HEK293 (cell line): ENCODE data around the gene CNTLN.
"Not testable (repeated sequence)": the region's sequence is repeated elsewhere in the genome, so short reads cannot be mapped to it uniquely, and the experiment has no call there.

ENCODE experiments used
- CTCF ChIA-PET: fragments of 350-600 bp; formaldehyde crosslinking; extraction: SDS; loops from one replicate; lab custom pipeline; 2021; ENCODE audit warnings: antibody characterized with exemption; lab: Yijun Ruan, JAX
- POLR2A ChIA-PET: fragments of 300-600 bp; formaldehyde crosslinking; extraction: SDS; loops from one replicate; lab custom pipeline; 2020; ENCODE audit warnings: antibody characterized with exemption, inconsistent platforms; lab: Yijun Ruan, JAX
- H3K27ac ChIP-seq: fragments of 200-500 bp; sonication (Bioruptor generic); 2 replicates; pipeline ENCODE4 v1.5.1; 2014; ENCODE audit warnings: low read depth, low read length, control low read depth, inconsistent platforms; ENCODE audit errors: extremely low read depth
- H3K36me3 ChIP-seq, 2 experiments: fragments of 200-500 bp in 1 of 2; sonication (Bioruptor generic) in 1 of 2; 1 replicate in 1 of 2; 2 replicates in 1 of 2; pipeline ENCODE4 v1.5.1; 2014 to 2017; ENCODE audit warnings: inconsistent platforms in 2 of 2, low read length in 2 of 2; ENCODE audit not compliant: control insufficient read depth in 2 of 2, insufficient read depth in 1 of 2
- H3K4me1 ChIP-seq: fragments of 200-500 bp; sonication (Bioruptor generic); 2 replicates; pipeline ENCODE4 v1.5.1; 2014; ENCODE audit warnings: mild to moderate bottlenecking, low read length, inconsistent platforms; ENCODE audit not compliant: control insufficient read depth, insufficient read depth
- H3K4me3 ChIP-seq: 2 replicates; pipeline ENCODE4 v1.5.1; 2011; ENCODE audit warnings: low read depth, mild to moderate bottlenecking, control low read depth, low read length, moderate library complexity
- H3K9me3 ChIP-seq: fragments of 200-500 bp; sonication (Bioruptor generic); 2 replicates; pipeline ENCODE4 v1.5.1; 2014; ENCODE audit warnings: low read depth, low read length, inconsistent platforms; ENCODE audit not compliant: control insufficient read depth, insufficient read depth
- EGR2 ChIP-seq: fragments of 450-650 bp; formaldehyde crosslinking; IDR thresholded peaks from 2 replicates; pipeline ENCODE4 v1.5.1; 2016; ENCODE audit warnings: low read depth, missing biosample characterization, missing genetic modification characterization
- FEZF1 ChIP-seq: fragments of 450-650 bp; formaldehyde crosslinking; IDR thresholded peaks from 2 replicates; pipeline ENCODE4 v1.5.1; 2016; ENCODE audit warnings: missing biosample characterization, missing genetic modification characterization
- GLIS2 ChIP-seq: fragments of 450-650 bp; formaldehyde crosslinking; IDR thresholded peaks from 2 replicates; pipeline ENCODE4 v1.5.1; 2016; ENCODE audit warnings: missing biosample characterization, missing genetic modification characterization
- KLF10 ChIP-seq: fragments of 450-650 bp; IDR thresholded peaks from 2 replicates; pipeline ENCODE4 v1.5.1; 2018; ENCODE audit warnings: missing biosample characterization, mild to moderate bottlenecking, missing genetic modification characterization
- YY1 ChIP-seq: fragments of 450-650 bp; formaldehyde crosslinking; IDR thresholded peaks from 2 replicates; pipeline ENCODE4 v1.5.1; 2018; ENCODE audit warnings: missing biosample characterization, missing genetic modification characterization
- YY2 ChIP-seq: fragments of 450-650 bp; formaldehyde crosslinking; IDR thresholded peaks from 2 replicates; pipeline ENCODE4 v1.5.1; 2016; ENCODE audit warnings: missing biosample characterization, missing genetic modification characterization
- ZBTB17 ChIP-seq: fragments of 450-650 bp; formaldehyde crosslinking; IDR thresholded peaks from 2 replicates; pipeline ENCODE4 v1.5.1; 2016; ENCODE audit warnings: missing biosample characterization, missing genetic modification characterization
- ZBTB48 ChIP-seq: fragments of 450-650 bp; formaldehyde crosslinking; IDR thresholded peaks from 2 replicates; pipeline ENCODE4 v1.5.1; 2016; ENCODE audit warnings: missing biosample characterization, missing genetic modification characterization
- ZBTB8A ChIP-seq: fragments of 450-650 bp; formaldehyde crosslinking; IDR thresholded peaks from 2 replicates; pipeline ENCODE4 v1.5.1; 2016; ENCODE audit warnings: missing biosample characterization, missing genetic modification characterization
- ZFHX2 ChIP-seq: fragments of 450-650 bp; formaldehyde crosslinking; conservative IDR thresholded peaks from 2 replicates; pipeline ENCODE4 v1.5.1; 2016; ENCODE audit warnings: missing biosample characterization, missing genetic modification characterization
- ZNF335 ChIP-seq: fragments of 450-650 bp; formaldehyde crosslinking; conservative IDR thresholded peaks from 2 replicates; pipeline ENCODE4 v1.5.1; 2016; ENCODE audit warnings: missing biosample characterization, missing genetic modification characterization
- ZNF341 ChIP-seq: fragments of 450-650 bp; formaldehyde crosslinking; IDR thresholded peaks from 2 replicates; pipeline ENCODE4; 2016; ENCODE audit warnings: low read depth, missing biosample characterization, missing genetic modification characterization
- ZNF558 ChIP-seq: fragments of 450-650 bp; formaldehyde crosslinking; IDR thresholded peaks from 2 replicates; pipeline ENCODE4 v1.5.1; 2016; ENCODE audit warnings: missing biosample characterization, missing genetic modification characterization
- ZNF600 ChIP-seq: fragments of 450-650 bp; formaldehyde crosslinking; IDR thresholded peaks from 2 replicates; pipeline ENCODE4 v1.5.1; 2016; ENCODE audit warnings: missing biosample characterization, missing genetic modification characterization
- TF ChIP-seq, protein P1 (sequence below): fragments of 450-650 bp; formaldehyde crosslinking; IDR thresholded peaks from 2 replicates; pipeline ENCODE4 v1.5.1; 2017; ENCODE audit warnings: missing biosample characterization, mild to moderate bottlenecking, missing genetic modification characterization, moderate library complexity
- TF ChIP-seq, protein P2 (sequence below): fragments of 450-650 bp; formaldehyde crosslinking; IDR thresholded peaks from 2 replicates; pipeline ENCODE4 v1.5.1; 2016; ENCODE audit warnings: missing biosample characterization, missing genetic modification characterization
- TF ChIP-seq, protein P3 (sequence below): fragments of 450-650 bp; formaldehyde crosslinking; IDR thresholded peaks from 2 replicates; pipeline ENCODE4 v1.5.1; 2016; ENCODE audit warnings: missing biosample characterization, missing genetic modification characterization
- TF ChIP-seq, protein P4 (sequence below): fragments of 450-650 bp; formaldehyde crosslinking; IDR thresholded peaks from 2 replicates; pipeline ENCODE4 v1.5.1; 2016; ENCODE audit warnings: missing biosample characterization, missing genetic modification characterization

Gene CNTLN

DNA sequence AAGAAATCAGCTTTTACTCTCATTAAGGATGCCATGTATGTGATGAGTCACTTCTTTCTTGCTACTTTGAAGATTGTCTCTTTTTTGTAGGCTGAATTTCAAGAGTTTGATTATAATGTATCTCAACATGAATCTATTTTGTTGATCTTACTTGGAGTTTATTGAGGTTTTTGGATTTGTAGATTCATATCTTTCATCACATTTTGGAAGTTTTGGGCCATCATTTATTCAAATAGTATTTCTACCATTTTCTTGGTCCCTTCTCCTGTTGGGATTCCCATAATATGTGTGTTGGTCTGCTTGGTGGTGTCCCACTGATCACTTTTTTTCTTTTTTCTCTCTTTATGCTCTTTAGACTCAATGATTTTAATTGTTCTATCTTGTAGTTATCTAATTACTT lies 116.3 kb downstream of the CNTLN start:
- no peaks in the 10 kb centered on the region for H3K9me3 ChIP-seq
- no peak overlapping the region for H3K4me3 ChIP-seq
- peak; percentile 100 for TF ChIP-seq ZNF558 (tag by site-specific recombination)
- TF ChIP-seq ZBTB48 (tag by site-specific recombination) = no peak
- ChIA-PET CTCF (no interaction called here), POLR2A (no interaction called here)
- H3K27ac ChIP-seq = no peak overlapping the region
- H3K36me3 ChIP-seq = no peaks in the 10 kb centered on the region
- H3K4me1 ChIP-seq = no peaks in the 10 kb centered on the region

DNA sequence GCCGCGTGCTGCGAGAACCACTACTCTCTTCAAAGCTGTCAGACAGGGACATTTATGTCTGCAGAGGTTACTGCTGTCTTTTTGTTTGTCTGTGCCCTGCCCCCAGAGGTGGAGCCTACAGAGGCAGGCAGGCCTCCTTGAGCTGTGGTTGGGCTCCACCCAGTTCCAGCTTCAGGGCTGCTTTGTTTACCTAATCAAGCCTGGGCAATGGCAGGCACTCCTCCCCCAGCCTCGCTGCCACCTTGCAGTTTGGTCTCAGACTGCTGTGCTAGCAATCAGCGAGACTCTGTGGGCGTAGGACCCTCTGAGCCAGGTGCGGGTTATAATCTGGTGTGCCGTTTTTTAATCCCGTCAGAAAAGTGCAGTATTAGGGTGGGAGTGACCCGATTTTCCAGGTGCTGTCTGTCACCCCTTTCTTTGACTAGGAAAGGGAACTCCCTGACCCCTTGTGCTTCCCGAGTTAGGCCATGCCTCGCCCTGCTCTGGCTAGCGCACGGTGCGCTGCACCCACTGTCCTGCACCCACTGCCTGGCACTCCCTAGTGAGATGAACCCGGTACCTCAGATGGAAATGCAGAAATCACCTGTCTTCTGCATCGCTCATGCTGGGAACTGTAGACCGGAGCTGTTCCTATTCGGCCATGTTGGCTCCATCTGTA lies 133.8 kb downstream of the CNTLN start:
- H3K4me3 ChIP-seq, H3K4me1 ChIP-seq, H3K27ac ChIP-seq, CTCF ChIA-PET, H3K9me3 ChIP-seq, POLR2A ChIA-PET, H3K36me3 ChIP-seq: not testable (repeated sequence)
- 0 out of 2 replicates have a peak, but pooled peaks have one; percentile 11 for TF ChIP-seq YY2
- peak; percentile 63 for TF ChIP-seq ZBTB17 (tag by site-specific recombination)
- TF ChIP-seq EGR2 = peak; percentile 51
- TF ChIP-seq, protein P1, sequence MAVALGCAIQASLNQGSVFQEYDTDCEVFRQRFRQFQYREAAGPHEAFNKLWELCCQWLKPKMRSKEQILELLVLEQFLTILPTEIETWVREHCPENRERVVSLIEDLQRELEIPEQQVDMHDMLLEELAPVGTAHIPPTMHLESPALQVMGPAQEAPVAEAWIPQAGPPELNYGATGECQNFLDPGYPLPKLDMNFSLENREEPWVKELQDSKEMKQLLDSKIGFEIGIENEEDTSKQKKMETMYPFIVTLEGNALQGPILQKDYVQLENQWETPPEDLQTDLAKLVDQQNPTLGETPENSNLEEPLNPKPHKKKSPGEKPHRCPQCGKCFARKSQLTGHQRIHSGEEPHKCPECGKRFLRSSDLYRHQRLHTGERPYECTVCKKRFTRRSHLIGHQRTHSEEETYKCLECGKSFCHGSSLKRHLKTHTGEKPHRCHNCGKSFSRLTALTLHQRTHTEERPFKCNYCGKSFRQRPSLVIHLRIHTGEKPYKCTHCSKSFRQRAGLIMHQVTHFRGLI = peak; percentile 97
- TF ChIP-seq GLIS2 = peak; percentile 52
- TF ChIP-seq YY1 = 0 out of 2 replicates have a peak, but pooled peaks have one; percentile 43
- TF ChIP-seq, protein P2, sequence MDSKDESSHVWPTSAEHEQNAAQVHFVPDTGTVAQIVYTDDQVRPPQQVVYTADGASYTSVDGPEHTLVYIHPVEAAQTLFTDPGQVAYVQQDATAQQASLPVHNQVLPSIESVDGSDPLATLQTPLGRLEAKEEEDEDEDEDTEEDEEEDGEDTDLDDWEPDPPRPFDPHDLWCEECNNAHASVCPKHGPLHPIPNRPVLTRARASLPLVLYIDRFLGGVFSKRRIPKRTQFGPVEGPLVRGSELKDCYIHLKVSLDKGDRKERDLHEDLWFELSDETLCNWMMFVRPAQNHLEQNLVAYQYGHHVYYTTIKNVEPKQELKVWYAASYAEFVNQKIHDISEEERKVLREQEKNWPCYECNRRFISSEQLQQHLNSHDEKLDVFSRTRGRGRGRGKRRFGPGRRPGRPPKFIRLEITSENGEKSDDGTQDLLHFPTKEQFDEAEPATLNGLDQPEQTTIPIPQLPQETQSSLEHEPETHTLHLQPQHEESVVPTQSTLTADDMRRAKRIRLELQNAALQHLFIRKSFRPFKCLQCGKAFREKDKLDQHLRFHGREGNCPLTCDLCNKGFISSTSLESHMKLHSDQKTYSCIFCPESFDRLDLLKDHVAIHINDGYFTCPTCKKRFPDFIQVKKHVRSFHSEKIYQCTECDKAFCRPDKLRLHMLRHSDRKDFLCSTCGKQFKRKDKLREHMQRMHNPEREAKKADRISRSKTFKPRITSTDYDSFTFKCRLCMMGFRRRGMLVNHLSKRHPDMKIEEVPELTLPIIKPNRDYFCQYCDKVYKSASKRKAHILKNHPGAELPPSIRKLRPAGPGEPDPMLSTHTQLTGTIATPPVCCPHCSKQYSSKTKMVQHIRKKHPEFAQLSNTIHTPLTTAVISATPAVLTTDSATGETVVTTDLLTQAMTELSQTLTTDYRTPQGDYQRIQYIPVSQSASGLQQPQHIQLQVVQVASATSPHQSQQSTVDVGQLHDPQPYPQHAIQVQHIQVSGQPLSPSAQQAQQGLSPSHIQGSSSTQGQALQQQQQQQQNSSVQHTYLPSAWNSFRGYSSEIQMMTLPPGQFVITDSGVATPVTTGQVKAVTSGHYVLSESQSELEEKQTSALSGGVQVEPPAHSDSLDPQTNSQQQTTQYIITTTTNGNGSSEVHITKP = peak; percentile 57; the same call in 1 of the 2 replicates
- TF ChIP-seq KLF10 = 0 out of 2 replicates have a peak, but pooled peaks have one; percentile 26
- peak; percentile 39 for TF ChIP-seq ZBTB8A (tag by site-specific recombination)
- TF ChIP-seq ZFHX2 (tag by site-specific recombination) = peak; percentile 46; the same call in 1 of the 2 replicates
- TF ChIP-seq, protein P3, sequence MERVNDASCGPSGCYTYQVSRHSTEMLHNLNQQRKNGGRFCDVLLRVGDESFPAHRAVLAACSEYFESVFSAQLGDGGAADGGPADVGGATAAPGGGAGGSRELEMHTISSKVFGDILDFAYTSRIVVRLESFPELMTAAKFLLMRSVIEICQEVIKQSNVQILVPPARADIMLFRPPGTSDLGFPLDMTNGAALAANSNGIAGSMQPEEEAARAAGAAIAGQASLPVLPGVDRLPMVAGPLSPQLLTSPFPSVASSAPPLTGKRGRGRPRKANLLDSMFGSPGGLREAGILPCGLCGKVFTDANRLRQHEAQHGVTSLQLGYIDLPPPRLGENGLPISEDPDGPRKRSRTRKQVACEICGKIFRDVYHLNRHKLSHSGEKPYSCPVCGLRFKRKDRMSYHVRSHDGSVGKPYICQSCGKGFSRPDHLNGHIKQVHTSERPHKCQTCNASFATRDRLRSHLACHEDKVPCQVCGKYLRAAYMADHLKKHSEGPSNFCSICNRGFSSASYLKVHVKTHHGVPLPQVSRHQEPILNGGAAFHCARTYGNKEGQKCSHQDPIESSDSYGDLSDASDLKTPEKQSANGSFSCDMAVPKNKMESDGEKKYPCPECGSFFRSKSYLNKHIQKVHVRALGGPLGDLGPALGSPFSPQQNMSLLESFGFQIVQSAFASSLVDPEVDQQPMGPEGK (tag by site-specific recombination) = peak; percentile 52
- TF ChIP-seq FEZF1 (tag by site-specific recombination) = peak; percentile 40; the same call in 1 of the 2 replicates
- peak; percentile 87 for TF ChIP-seq ZNF600 (tag by site-specific recombination)
- TF ChIP-seq, protein P4, sequence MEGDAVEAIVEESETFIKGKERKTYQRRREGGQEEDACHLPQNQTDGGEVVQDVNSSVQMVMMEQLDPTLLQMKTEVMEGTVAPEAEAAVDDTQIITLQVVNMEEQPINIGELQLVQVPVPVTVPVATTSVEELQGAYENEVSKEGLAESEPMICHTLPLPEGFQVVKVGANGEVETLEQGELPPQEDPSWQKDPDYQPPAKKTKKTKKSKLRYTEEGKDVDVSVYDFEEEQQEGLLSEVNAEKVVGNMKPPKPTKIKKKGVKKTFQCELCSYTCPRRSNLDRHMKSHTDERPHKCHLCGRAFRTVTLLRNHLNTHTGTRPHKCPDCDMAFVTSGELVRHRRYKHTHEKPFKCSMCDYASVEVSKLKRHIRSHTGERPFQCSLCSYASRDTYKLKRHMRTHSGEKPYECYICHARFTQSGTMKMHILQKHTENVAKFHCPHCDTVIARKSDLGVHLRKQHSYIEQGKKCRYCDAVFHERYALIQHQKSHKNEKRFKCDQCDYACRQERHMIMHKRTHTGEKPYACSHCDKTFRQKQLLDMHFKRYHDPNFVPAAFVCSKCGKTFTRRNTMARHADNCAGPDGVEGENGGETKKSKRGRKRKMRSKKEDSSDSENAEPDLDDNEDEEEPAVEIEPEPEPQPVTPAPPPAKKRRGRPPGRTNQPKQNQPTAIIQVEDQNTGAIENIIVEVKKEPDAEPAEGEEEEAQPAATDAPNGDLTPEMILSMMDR (tag by site-specific recombination) = 0 out of 2 replicates have a peak, but pooled peaks have one; percentile 10
- TF ChIP-seq ZNF341 (tag by site-specific recombination) = peak; percentile 46
- TF ChIP-seq ZNF335 (tag by site-specific recombination) = peak; percentile 23; the same call in 1 of the 2 replicates
- TF ChIP-seq ZBTB48 (tag by site-specific recombination) = peak; percentile 80
